HepG2 (cell line): ENCODE data around the gene SIRT7. TPM values are rescaled to one million over a fixed set of nuclear protein-coding genes. Genes with fewer than 3 reads are reported as not detected.

Experiments
- ATAC-seq: fragments of 200-7000 bp; cut with Tn5 transposase; 3 replicates; pipeline ENCODE4 v1.9.1; 2020; ENCODE audit warnings: mild to moderate bottlenecking, moderate library complexity
- BruUV-seq: library from RNA; stranded (reverse); fragments of 400-500 nt; replicated peaks from 2 replicates; lab custom pipeline; 2021; lab: Mats Ljungman, UMichigan
- CTCF ChIA-PET: fragments of 300-600 bp; formaldehyde crosslinking; extraction: SDS; loops from one replicate; lab custom pipeline; 2021; ENCODE audit warnings: low total read pairs, inconsistent platforms, low intra/inter-chr PET ratio; lab: Yijun Ruan, JAX
- POLR2A ChIA-PET: fragments of 350-600 bp; sonication (Branson Sonifier 250); formaldehyde crosslinking; loops from one replicate; lab custom pipeline; 2020; ENCODE audit warnings: antibody characterized with exemption, inconsistent platforms; lab: Yijun Ruan, JAX
- DNase-seq: peaks from one replicate; pipeline ENCODE4 v3.0.0-alpha.2; 2015; ENCODE audit warnings: low spot score
- FAIRE-seq: peaks from 3 replicates; lab custom pipeline; 2011; peaks lifted over from hg19 to GRCh38; lab: Jason Lieb, UNC
- H2AFZ ChIP-seq: one replicate; pipeline ENCODE4 v1.6.1; 2011; ENCODE audit warnings: low read length, inconsistent platforms
- H3K27ac ChIP-seq: fragments of 300-600 bp; 3 replicates; pipeline ENCODE4 v1.8.0; 2011; ENCODE audit warnings: mixed run types, mild to moderate bottlenecking, mixed read lengths, low read length, inconsistent platforms; ENCODE audit not compliant: insufficient read depth; ENCODE audit errors: extremely low read length
- H3K27me3 ChIP-seq, 2 experiments: fragments of 200-600 bp in 1 of 2; 2 replicates in 1 of 2; 3 replicates in 1 of 2; pipeline versions ENCODE4 v1.6.0 to v1.8.0; 2011; ENCODE audit warnings: low read length in 2 of 2, mild to moderate bottlenecking in 2 of 2, moderate library complexity in 2 of 2, inconsistent platforms in 1 of 2; ENCODE audit not compliant: insufficient read depth in 2 of 2, control insufficient read depth in 1 of 2
- H3K36me3 ChIP-seq, 2 experiments: fragments of 200-600 bp in 1 of 2; replicated peaks in 1 of 2; 2 replicates in 1 of 2; 3 replicates in 1 of 2; pipeline versions ENCODE4 v1.5.1 to v1.8.0; 2011; ENCODE audit warnings: low read length in 2 of 2, inconsistent platforms in 1 of 2; ENCODE audit not compliant: insufficient read depth in 2 of 2, control insufficient read depth in 1 of 2
- H3K4me1 ChIP-seq: 2 replicates; pipeline ENCODE4 v1.5.1; 2012; ENCODE audit warnings: low read length, inconsistent platforms; ENCODE audit not compliant: insufficient read depth
- H3K4me2 ChIP-seq: 2 replicates; pipeline ENCODE4 v1.6.0; 2011; ENCODE audit warnings: low read depth, low read length, inconsistent platforms
- H3K4me3 ChIP-seq, 3 experiments: fragments of 200-600 bp in 1 of 3; sonication (generic), shearing (Covaris generic) in 1 of 3; replicated peaks in 1 of 3; 2 replicates each; pipeline ENCODE4 v1.5.1; 2011 to 2016; ENCODE audit warnings: low read length in 3 of 3, inconsistent platforms in 2 of 3, low read depth in 2 of 3, mild to moderate bottlenecking in 2 of 3, control low read depth in 1 of 3, mixed read lengths in 1 of 3; ENCODE audit not compliant: insufficient read depth in 1 of 3
- H3K79me2 ChIP-seq: one replicate; pipeline ENCODE4 v1.6.1; 2011; ENCODE audit warnings: low read length, inconsistent platforms; ENCODE audit not compliant: insufficient read depth
- H3K9ac ChIP-seq: 2 replicates; pipeline ENCODE4 v1.6.0; 2011; ENCODE audit warnings: mild to moderate bottlenecking, low read depth, low read length, inconsistent platforms; ENCODE audit not compliant: insufficient read depth
- H3K9me3 ChIP-seq: 2 replicates; pipeline ENCODE4 v1.5.1; 2012; ENCODE audit warnings: mild to moderate bottlenecking, low read length
- H4K20me1 ChIP-seq: 2 replicates; pipeline ENCODE4 v1.6.0; 2011; ENCODE audit warnings: inconsistent platforms, mild to moderate bottlenecking, low read length, moderate library complexity; ENCODE audit not compliant: insufficient read depth
- ATF7-NPFF ChIP-seq: sonication (generic); formaldehyde crosslinking; IDR thresholded peaks from 2 replicates; pipeline ENCODE4 v1.8.1; 2023; ENCODE audit warnings: mild to moderate bottlenecking, low read depth, missing genetic modification reagents, moderate library complexity
- DBP ChIP-seq: sonication (generic); formaldehyde crosslinking; IDR thresholded peaks from 2 replicates; pipeline ENCODE4 v1.4.0; 2020; ENCODE audit warnings: missing genetic modification reagents; ENCODE audit errors: not compliant biosample characterization
- FLYWCH1 ChIP-seq: sonication (generic); formaldehyde crosslinking; IDR thresholded peaks from 2 replicates; pipeline ENCODE4 v1.8.1; 2023; ENCODE audit warnings: mild to moderate bottlenecking, missing genetic modification reagents
- FOXP1 ChIP-seq, 2 experiments: fragments of 450-650 bp in 1 of 2; IDR thresholded peaks; 2 replicates each; pipeline ENCODE4 v1.6.1; 2017 to 2018; ENCODE audit warnings: antibody characterized with exemption in 1 of 2
- KDM5B ChIP-seq: sonication (generic); formaldehyde crosslinking; IDR thresholded peaks from 2 replicates; pipeline ENCODE4 v1.4.0; 2020; ENCODE audit warnings: missing genetic modification reagents, mild to moderate bottlenecking, borderline replicate concordance
- MLLT10 ChIP-seq: sonication (generic); formaldehyde crosslinking; IDR thresholded peaks from 2 replicates; pipeline ENCODE4 v1.4.0; 2020; ENCODE audit warnings: missing genetic modification reagents
- NFYB ChIP-seq: sonication (generic); formaldehyde crosslinking; IDR thresholded peaks from 2 replicates; pipeline ENCODE4 v1.4.0; 2020; ENCODE audit warnings: missing genetic modification reagents
- RBM39 ChIP-seq: fragments of 200-400 bp; formaldehyde crosslinking; IDR thresholded peaks from one replicate; pipeline ENCODE4 v1.6.1; 2018; ENCODE audit warnings: antibody characterized with exemption, mild to moderate bottlenecking, low read depth, low read length; ENCODE audit not compliant: poor library complexity, severe bottlenecking
- REL ChIP-seq: sonication (generic); formaldehyde crosslinking; conservative IDR thresholded peaks from 2 replicates; pipeline ENCODE4 v1.8.0; 2022; ENCODE audit warnings: mild to moderate bottlenecking, missing genetic modification reagents, moderate library complexity
- SMYD3 ChIP-seq: sonication (generic); formaldehyde crosslinking; IDR thresholded peaks from 2 replicates; pipeline ENCODE4 v1.8.1; 2023; ENCODE audit warnings: mild to moderate bottlenecking, missing genetic modification reagents
- ZFX ChIP-seq: sonication (generic); formaldehyde crosslinking; IDR thresholded peaks from 2 replicates; pipeline ENCODE4 v1.4.0; 2020; ENCODE audit warnings: mild to moderate bottlenecking, low read depth, missing genetic modification reagents, moderate library complexity
- ZNF124 ChIP-seq: sonication (generic); formaldehyde crosslinking; IDR thresholded peaks from 2 replicates; pipeline ENCODE4 v1.4.0; 2020; ENCODE audit warnings: missing genetic modification reagents
- ZNF274 ChIP-seq: sonication (generic); formaldehyde crosslinking; IDR thresholded peaks from 2 replicates; pipeline ENCODE4 v1.5.1; 2020; ENCODE audit warnings: mild to moderate bottlenecking, missing genetic modification reagents
- ZNF446 ChIP-seq: sonication (generic); formaldehyde crosslinking; IDR thresholded peaks from 2 replicates; pipeline ENCODE4 v1.5.0; 2020; ENCODE audit warnings: mild to moderate bottlenecking, missing genetic modification reagents
- ZNF543 ChIP-seq: sonication (generic); formaldehyde crosslinking; IDR thresholded peaks from 2 replicates; pipeline ENCODE4 v1.4.0; 2020; ENCODE audit warnings: mild to moderate bottlenecking, missing genetic modification reagents
- ZNF672 ChIP-seq: sonication (generic); formaldehyde crosslinking; IDR thresholded peaks from 2 replicates; pipeline ENCODE4 v1.8.1; 2022; ENCODE audit warnings: missing genetic modification reagents
- ZNF770 ChIP-seq: sonication (generic); formaldehyde crosslinking; IDR thresholded peaks from 2 replicates; pipeline ENCODE4 v1.5.0; 2020; ENCODE audit warnings: mild to moderate bottlenecking, missing genetic modification reagents
- ZNF878 ChIP-seq: sonication (generic); formaldehyde crosslinking; IDR thresholded peaks from 2 replicates; pipeline ENCODE4 v1.8.1; 2023; ENCODE audit warnings: mild to moderate bottlenecking, missing genetic modification reagents, moderate library complexity
- WGBS: methylation state at CpG from one replicate; pipeline ENCODE4 v1.1.6; 2017; ENCODE audit warnings: low lambda C conversion rate; 5-methylcytosine and 5-hydroxymethylcytosine counted together
- in situ Hi-C: cut with HindIII; loops from 2 replicates; pipeline ENCODE4 v1.10.0; 2017; ENCODE audit warnings: low pct_unique_long_range_greater_than_20kb; ENCODE audit not compliant: extremely low pct_ligation_motif_present
- intact Hi-C: fragments of 100-400 bp; cut with micrococcal nuclease; formaldehyde crosslinking; loops from one replicate; pipeline ENCODE4 v1.10.0; 2022; ENCODE audit not compliant: unreplicated experiment
- polyA plus RNA-seq, 8 experiments: library from polyadenylated mRNA; depleted of rRNA in 3 of 8; stranded (reverse) in 7 of 8; unstranded in 1 of 8; fragments of >200 nt; fragmentation: Illumina TruSeq in 4 of 8; extraction: Trizol in 4 of 8; gene quantifications; 2 replicates each; pipeline versions ENCODE4 v1.2.1 to v1.2.3, GENCODE V29; 2011 to 2016; ENCODE audit warnings: low read depth in 4 of 8, missing spikeins in 1 of 8, mixed read lengths in 1 of 8; ENCODE audit not compliant: insufficient read depth in 1 of 8
- total RNA-seq, 5 experiments: library from RNA; depleted of rRNA; stranded (reverse); fragments of >200 nt; fragmentation: Illumina TruSeq; extraction: Trizol; gene quantifications; 2 replicates each; pipeline ENCODE4 v1.2.3, GENCODE V29; 2016; ENCODE audit warnings: low read depth in 1 of 5

The SIRT7 gene
- total and polyA plus RNA-seq, 2 of the 13 experiments (the other 11 are each of a cell fraction or from before 2014, with no cell fraction given): 8.3 to 24.8 TPM

- Histone ChIP-seq H3K27me3 (no peaks in the 10 kb centered on the region; a peak in 1 of 5 replicates), H4K20me1 (peaks cover 24% of the 10 kb centered on the region), H3K4me2 (peak overlapping the region; percentile 33; the same call in 1 of the 2 replicates), H3K27ac (no peak overlapping the region), H3K79me2 (peaks cover 44% of the 10 kb centered on the region), H3K9me3 (no peaks in the 10 kb centered on the region), H3K4me3 (peak overlapping the region in 2 of 3 experiments; percentile 95 to 97; a peak in 3 of 6 replicates), H2AFZ (no peak overlapping the region), H3K9ac (peak overlapping the region; percentile 99; the same call in 1 of the 2 replicates), H3K4me1 (peaks cover 64% of the 10 kb centered on the region), H3K36me3 (peaks cover 33 to 57% of the 10 kb centered on the region in 2 experiments)
- CTCF ChIA-PET: no interaction called here
- POLR2A ChIA-PET: interaction anchor here (1.1 to 9.7 kb wide), 6 partner anchors 10 to 65 kb away, joined by 3 to 136 read pairs (median 20); partner anchors contain the start of genes CENPX and LRRC45
- in situ Hi-C loops: loop anchor here (5.0 kb wide), 2 partner anchors 40 to 65 kb away; partner anchors contain the start of genes CENPX and LRRC45
- FAIRE-seq (no peak), ATAC-seq (no peak), DNase-seq (no peak)
- intact Hi-C loops: no loop called here
- WGBS: 84% methylated on average over 30 of the region's 45 CpGs
- no TSS peak for BruUV-seq
- TF ChIP-seq NFYB (no peak), ZFX (CRISPR knock-in tag) (0 out of 2 replicates have a peak, but pooled peaks have one; percentile 10), ZNF672 (CRISPR knock-in tag) (peak; percentile 40; the same call in 1 of the 2 replicates), REL (CRISPR knock-in tag) (0 out of 2 replicates have a peak, but pooled peaks have one; percentile 47), ZNF124 (no peak), FLYWCH1 (CRISPR knock-in tag) (no peak), ATF7-NPFF (CRISPR knock-in tag) (no peak), MLLT10 (CRISPR knock-in tag) (no peak), FOXP1 (IDR thresholded peaks at IDR 0.05) (no peak), FOXP1 (CRISPR knock-in tag; IDR thresholded peaks at IDR 0.05) (no peak), ZNF274 (CRISPR knock-in tag) (no peak), KDM5B (CRISPR knock-in tag) (peak; percentile 31; the same call in 1 of the 2 replicates), RBM39 (peak; percentile 25), ZNF446 (CRISPR knock-in tag) (no peak), ZNF878 (no peak), ZNF770 (no peak), DBP (CRISPR knock-in tag) (no peak), SMYD3 (CRISPR knock-in tag) (no peak), ZNF543 (no peak)
These were observed 38.9 kb upstream of the SIRT7 start for GRCh38 chr17:81956607-81957589.
